Right lung (tissue), 5 donors: Measurements from ENCODE around the gene PPP3CA. TPM values are rescaled to one million over a fixed set of nuclear protein-coding genes. Genes with fewer than 3 reads are reported as not detected.
"Not testable (repeated sequence)": the region's sequence is repeated elsewhere in the genome, so short reads cannot be mapped to it uniquely, and the experiment has no call there.

Experiments used
- DNase-seq, 2 donors: peaks; one replicate each; pipeline ENCODE4 v3.0.0-alpha.2; 2013
- polyA plus RNA-seq, 5 donors: library from polyadenylated mRNA; unstranded; fragments of 120-200 nt; gene quantifications; one replicate each; pipeline versions ENCODE4 v1.2.1 to v1.2.3, GENCODE V29; 2013; ENCODE audit warnings: inconsistent platforms in 1 of 5, low replicate concordance in 1 of 5; ENCODE audit not compliant: insufficient read length in 5 of 5, insufficient read depth in 1 of 5

The PPP3CA gene
- polyA plus RNA-seq, 5 donors = 30.7 to 60.9 (median 44.4) TPM

DNA sequence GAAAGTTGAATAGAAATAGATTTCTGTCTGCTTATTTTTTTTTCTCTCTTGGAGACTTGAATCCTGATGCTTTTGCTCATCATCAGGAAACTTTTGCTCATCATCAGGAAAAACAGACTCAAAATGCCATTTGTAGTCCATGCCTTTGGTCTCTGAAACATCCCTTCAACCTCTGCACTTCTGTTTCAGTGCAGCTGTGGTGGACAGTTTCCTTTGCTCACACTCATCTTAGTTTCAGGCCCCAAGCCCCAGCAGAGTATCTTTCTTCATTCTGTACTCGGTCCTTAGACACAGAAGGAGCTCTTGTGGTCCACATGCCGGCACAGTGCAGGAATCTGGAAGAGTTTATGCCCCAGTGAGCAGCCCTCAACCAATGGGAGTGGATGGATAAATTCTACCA is 337.9 kb downstream of the PPP3CA start:
- no peak for DNase-seq

DNA sequence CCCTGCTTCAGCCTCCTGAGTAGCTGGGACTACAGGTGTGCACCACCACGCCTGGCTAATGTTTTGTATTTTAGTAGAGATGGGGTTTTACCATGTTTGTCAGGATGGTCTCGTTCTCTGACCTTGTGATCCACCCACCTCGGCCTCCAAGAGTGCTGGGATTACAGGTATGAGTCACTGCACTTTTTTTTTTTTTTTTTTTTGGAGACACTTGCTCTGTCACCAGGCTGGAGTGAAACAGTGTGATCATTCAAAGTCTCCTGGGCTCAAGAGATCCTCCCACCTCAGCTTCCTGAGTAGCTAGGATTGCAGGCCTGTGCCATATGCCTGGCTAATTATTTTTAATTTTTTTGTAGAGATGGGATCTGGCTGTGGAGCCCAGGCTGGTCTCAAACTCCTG is 338.8 kb downstream of the PPP3CA start:
- no peak for DNase-seq

DNA sequence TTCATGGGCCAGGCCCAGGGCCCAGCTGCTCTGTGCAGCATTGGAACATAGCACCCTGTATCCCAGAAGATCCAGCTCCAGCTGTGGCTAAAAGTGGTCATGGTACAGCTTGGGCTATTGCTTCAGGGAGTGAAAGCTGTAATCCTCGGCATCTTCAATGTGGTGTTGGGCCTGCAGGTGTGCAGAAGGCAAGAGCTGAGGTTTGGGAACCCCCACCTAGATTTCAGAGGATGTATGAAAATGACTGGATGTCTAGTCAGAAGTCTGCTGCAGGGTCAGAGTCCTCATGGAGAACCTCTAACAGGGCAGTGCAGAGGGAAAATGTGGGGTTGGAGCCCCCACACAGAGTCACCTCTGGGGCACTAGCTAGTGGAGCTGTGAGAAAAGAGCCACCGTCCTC is 341.7 kb downstream of the PPP3CA start:
- no peak for DNase-seq

DNA sequence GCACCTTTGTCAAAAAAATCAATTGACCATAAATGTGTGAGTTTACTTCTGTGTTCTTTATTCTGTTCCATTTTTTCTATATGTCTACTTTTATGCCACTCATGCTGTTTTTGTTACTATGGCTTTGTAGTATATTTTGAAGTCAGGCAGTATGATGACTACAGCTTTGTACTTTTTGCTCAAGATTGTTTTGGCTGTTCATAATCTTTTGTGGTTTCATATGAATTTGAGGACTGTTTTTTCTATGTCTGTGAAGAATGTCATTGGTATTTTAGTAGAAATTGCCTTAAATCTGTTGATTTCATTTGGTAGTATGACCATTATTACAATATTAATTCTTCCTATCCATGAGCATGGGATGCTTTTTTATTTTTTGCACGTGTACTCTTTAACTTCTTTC is 346.8 kb downstream of the PPP3CA start:
- DNase-seq = no peak

DNA sequence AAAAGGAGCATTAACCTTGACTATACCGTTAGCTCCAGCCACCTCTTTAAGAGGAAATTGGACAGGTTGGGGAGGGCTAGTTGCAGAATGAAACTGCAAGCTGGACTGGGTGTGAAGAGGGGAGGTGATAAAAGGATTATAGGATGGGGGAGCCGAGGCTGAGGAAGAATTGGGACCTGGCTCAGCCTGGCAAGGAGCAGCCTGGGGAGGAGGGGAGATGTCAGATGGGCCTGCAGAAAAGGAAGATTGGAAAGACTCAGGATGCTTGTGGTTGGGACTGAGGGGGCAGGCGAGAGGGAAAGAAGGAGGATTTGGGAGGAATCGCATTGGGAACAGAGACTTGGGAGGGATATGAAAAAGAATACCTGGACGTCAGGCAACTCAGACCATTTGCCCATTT is 351.7 kb downstream of the PPP3CA start:
- DNase-seq = no peak

DNA sequence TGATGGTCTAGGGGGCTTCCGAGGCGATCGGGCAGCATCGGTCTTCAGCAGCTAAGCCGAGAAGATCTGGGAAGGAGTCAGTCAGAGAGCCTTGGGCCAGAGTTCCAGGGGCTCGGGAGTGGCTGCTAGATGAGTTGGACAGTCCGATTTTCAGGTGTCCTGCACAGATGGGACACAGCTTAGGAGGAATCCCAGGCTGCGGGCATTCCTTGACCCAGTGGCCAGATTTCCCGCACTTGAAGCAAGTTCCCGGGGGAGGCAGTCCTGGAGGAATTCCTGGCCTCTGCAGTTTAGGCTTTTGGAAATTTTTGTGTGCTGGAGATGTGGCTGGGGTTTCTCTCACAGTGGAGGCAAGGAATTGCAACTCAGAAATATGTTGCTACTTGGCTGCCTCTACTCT is 352.3 kb downstream of the PPP3CA start:
- DNase-seq = not testable (repeated sequence)

DNA sequence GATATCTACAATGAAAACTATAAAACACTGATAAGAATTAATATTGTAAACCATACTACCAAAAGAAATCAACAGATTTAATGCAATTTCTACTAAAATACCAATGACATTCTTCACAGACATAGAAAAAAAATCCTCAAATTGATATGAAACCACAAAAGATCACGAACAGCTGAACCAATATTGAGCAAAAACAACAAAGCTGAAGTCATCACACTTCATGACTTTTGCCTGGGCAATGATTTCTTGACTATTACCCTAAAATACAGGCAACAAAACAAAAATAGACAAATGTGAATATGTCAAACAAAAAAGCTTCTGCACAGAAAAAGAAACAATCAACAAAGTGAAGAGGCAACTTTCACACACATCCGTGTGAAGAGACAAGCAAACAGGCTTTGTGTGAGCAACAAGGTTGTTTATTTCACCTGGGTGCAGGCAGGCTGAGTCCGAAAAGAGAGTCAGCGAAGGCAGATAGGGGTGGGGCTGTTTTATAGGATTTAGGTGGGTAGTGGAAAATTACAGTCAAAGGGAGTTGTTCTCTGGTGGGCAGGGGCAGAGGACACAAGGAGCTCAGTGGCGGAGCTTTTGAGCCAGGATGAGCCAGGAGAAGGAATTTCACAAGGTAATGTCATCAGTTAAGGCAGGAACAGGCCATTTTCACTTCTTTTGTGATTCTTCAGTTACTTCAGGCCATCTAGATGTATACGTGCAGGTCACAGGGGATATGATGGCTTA is 355.8 kb downstream of the PPP3CA start:
- DNase-seq = not testable (repeated sequence)

DNA sequence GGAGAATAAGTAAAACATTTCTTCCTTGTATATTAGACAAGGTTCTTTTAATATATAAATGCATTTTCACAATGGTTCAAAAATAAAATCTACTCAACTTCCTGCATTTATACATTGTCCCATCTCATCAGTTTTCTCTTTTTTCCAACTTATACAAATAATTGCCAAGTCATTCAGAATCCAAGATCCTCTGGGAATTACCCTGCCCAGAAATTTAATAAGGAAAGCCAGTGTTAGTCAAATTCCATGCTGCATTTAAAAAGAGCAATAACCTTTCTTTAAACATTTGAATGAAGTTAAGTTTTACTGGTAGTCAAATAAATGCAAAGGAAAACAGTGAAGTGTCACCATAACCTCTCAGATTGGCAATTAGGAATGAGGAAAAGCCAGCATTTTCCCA is 357.9 kb downstream of the PPP3CA start:
- DNase-seq = no peak

DNA sequence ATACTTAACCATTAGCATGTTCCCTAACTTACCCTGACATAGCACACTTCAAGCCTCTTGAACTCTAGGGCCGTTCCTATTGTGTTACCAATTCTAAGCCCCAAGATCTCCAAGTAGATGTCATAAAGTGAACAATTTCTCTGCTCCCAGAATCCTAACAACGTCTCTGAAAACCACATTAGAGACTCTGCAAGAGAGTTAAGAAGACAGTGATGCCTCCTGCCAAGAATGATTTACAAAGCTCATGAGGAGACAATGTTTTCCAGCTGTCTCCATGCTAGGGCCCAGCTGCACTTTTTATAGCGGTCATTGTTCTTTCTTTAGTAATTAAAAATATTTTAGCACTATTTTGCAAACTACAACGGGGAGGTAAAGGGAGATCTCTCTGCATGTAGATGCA is 358.4 kb downstream of the PPP3CA start:
- DNase-seq = no peak

DNA sequence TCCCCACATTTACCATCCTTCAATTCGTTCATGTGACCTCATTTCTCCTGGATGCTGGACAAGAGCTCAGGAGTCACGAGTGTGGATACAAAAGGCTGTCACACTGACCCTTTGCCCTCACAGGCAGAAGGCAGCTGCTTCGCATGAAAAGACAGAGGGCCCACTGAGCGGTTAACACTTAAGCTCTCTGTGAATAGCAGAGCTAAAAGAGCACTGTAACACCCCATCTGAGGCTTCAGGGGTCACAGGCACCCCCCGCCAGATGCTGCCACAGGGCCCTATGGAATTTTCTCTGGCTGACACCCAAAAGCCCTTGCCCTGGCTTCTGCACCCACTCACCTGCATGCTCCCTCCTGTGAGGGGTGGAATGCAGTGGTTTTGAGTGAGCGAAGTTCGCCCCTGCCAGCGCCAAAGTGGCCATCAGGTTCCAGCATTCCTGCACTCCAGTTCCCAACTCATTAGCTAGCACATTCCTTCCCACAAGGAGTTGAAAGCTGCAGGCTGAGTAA is 360.9 kb downstream of the PPP3CA start:
- no peak for DNase-seq

DNA sequence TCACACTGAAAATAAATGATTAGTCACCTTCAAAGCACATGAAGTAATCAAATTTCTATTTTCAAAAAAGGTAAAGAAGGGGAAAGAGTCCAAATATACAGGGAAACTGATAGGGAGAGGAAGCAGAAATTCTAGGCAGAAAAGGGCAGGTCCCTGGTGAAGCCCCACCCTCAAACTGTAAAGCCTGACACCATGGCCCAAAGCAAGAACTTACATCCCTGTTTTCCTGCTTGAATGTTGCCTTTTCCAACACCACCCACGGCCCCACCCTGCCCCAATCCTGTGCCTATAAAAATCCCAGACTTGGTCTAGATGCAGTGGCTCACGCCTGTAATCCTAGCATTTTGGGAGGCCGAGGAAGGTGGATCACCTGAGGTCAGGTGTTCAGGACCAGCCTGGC is 361.8 kb downstream of the PPP3CA start:
- no peak for DNase-seq

DNA sequence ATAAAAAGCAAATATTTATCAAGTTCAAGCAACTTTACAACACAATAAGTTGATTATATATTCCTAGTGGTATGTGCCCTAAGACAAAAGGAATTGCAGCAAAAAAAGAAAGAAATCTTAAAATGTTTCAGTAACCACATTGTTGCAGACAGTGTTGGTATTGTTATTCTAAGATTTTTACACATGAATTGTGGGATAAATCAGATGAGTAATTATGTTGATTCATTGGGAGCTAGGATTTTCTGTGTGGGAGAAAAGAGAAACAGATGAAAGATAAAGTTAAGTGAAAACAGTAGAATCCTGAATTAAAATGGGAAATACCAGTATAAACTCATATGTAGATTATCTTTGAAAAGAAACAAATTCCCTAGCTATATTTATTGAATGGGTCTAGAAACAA is 362.4 kb downstream of the PPP3CA start:
- no peak for DNase-seq

DNA sequence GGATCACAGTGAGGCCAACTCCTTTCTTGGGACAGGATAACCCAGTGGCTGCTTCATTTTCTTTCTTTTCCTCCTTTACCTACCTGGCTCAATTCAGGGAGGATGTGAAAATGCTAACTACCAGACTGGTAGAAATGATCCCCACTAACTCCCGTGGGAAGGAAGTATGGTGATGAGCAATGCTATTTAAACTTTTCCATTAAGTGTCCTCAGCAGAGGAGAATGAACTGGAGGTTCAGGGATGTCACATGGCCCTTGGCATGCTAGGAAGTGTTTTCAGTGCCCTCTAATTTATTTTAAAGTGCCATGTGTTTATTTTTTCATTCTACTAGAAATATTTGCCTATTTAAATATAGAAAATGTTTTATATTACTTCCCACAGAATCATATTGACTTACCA is 363.9 kb downstream of the PPP3CA start:
- no peak for DNase-seq

DNA sequence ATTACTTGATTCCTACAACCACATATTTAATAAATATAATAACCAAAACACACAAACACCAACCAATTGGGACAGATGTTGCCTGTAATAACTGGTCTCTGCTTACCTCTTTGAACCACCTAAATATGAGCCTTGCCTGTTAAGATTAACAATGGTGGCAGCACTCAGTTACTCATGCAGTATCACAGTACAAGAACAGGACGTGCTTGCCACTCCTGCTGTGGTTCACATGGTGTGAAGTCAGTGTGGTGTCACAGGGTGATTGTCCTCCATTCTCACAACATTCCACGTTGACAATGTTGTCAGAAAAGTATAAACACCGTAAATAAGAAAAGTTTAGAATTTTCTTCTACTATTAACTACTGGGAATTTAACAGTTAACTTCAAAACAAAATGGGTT is 365.0 kb downstream of the PPP3CA start:
- DNase-seq = no peak

DNA sequence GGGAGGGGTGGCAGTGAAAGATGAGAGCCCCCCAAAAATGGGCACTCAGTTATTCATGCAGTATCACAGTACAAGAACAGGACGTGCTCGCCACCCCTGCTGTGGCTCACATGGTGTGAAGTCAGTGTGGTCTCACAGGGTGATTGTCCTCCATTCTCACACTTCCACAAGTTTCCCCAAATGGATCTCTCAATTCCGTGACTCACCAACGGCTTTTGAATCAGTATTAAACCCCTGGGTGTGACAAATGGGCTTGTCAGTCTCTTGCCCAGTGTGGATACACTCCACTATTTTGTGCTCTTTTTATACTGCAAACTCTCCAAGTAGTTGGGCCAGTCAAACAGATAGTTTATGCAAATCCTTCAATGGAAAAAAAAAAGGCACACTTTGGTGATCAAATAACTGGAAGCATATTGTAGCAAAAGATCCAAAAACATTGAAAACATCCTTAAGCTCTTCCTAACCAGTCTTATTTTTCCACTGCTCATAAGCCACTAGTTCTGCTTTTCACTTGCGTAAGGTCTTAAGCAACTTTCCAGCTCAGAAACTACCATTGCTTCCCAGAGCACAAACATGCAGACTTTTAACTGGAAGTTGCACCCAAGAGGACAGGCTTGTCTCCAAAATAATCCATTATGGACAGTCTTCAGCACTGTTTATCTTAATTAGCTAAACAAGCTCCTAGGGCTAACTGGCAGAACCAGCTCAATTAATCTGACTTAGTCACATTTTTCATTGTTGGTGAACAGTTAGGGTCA is 365.7 kb downstream of the PPP3CA start:
- no peak for DNase-seq

DNA sequence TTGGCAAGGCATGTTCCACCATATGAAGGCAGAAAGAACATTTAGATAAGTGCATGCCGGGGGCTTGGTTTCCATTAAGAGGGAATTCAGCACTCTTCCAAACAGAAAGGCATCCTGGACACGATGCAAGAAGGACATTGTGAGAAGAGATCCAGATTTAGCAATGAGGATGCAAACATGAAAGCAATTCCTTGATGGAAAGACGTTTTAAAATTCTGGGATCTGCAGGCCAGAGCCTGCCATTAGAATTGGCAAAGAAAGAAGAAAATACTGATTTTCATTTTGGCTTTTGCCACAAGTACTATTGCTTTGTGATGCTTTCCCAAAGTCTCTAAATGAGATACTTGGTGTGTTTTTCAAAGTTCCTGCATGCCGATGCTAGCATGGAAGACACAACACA is 367.6 kb downstream of the PPP3CA start:
- no peak for DNase-seq

DNA sequence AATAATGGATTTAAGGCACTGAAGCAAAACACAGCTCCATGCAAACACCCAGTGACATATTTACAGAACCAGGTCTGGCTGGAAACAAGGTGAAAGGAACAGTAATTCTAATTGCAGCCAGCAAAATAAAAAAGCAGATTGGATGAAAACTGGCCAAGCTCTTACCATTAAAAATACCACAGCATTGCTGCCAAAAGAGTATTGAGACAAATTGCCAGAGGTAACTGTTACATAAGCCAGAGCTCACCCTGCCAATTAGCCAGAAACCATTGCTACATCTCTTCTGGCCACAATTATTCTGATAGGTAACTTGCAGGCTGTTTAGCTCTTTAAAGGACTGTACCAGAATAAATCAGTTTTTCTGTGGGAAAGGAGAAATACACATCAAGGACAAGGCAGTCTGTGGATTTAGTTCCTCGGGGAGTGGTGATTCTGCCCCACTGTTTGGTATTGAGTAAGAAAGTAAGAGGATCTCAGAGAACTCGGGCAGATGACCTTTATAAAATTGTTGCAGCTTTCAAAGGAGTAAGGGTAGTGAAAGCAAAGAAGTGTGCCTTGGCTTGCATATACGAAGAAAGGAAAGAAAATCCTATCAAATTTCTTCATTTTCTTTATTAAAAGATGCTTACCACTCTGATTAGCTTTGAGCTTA is 369.5 kb downstream of the PPP3CA start:
- DNase-seq = no peak

DNA sequence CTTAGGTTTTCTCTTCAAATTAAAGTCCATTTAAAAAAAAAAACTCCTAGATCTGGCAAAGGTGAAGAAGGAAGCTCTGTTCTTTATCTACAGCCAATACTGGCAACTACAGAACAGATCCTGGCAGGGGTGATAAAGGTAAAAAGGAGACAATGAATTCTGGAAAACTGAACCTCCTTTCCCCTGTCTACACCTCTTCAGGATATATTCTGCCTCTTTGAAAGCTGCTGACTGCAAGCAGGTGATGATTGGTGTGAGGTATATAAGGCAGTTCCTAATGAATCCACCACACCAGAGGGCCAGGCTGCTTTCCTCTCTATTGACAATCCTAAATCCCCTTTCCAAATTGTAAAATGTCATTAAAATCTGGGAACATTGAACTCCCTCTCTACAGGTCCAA is 370.1 kb downstream of the PPP3CA start:
- no peak for DNase-seq
